Psoas muscle (tissue), 8 donors: ENCODE results near the gene GPR15. TPM values are rescaled to one million over a fixed set of nuclear protein-coding genes. Genes with fewer than 3 reads are reported as not detected.

Experiments used
- ATAC-seq, 4 donors: fragments of 200-7000 bp; cut with Tn5 transposase; one replicate each; pipeline ENCODE4 v1.9.1; 2020; ENCODE audit warnings: moderate library complexity in 3 of 4, mild to moderate bottlenecking in 2 of 4
- DNase-seq, 2 donors: peaks; one replicate each; pipeline ENCODE4 v3.0.0-alpha.2; 2020
- H3K27ac ChIP-seq: fragments of 200-600 bp; one replicate; pipeline ENCODE4 v1.8.0; 2022
- H3K27me3 ChIP-seq, 3 donors: fragments of 200-600 bp in 1 of 3; one replicate each; pipeline versions ENCODE4 v1.6.1 to v1.8.0; 2013 to 2022; ENCODE audit warnings: low read length in 2 of 3, mild to moderate bottlenecking in 2 of 3, moderate library complexity in 1 of 3; ENCODE audit not compliant: insufficient read depth in 3 of 3
- H3K36me3 ChIP-seq, 2 donors: fragments of 200-600 bp in 1 of 2; one replicate each; pipeline versions ENCODE4 v1.6.1 to v1.8.0; 2013 to 2022; ENCODE audit warnings: low read depth in 1 of 2, mild to moderate bottlenecking in 1 of 2, moderate library complexity in 1 of 2; ENCODE audit not compliant: insufficient read depth in 1 of 2
- H3K4me1 ChIP-seq: fragments of 200-600 bp; one replicate; pipeline ENCODE4 v1.8.0; 2022
- H3K4me3 ChIP-seq: fragments of 200-600 bp; one replicate; pipeline ENCODE4 v1.8.0; 2022; ENCODE audit warnings: mild to moderate bottlenecking
- H3K9me3 ChIP-seq: fragments of 200-600 bp; one replicate; pipeline ENCODE4 v1.8.0; 2022
- CTCF ChIP-seq: fragments of 200-600 bp; IDR thresholded peaks from one replicate; pipeline ENCODE4 v1.8.0; 2022; ENCODE audit warnings: antibody characterized with exemption
- WGBS, 3 donors: extraction: QIAGEN DNeasy Blood & Tissue Kit; methylation state at CpG; one replicate each; pipeline versions ENCODE4 v1.1.6 to v1.1.7; 2013; 5-methylcytosine and 5-hydroxymethylcytosine counted together
- intact Hi-C, 2 donors: fragments of 100-400 bp; cut with DNase I; formaldehyde crosslinking; loops; one replicate each; pipeline versions ENCODE4 v1.11.0 to v1.14.2; 2022
- polyA plus RNA-seq, 3 donors: library from polyadenylated mRNA; stranded (reverse); fragments of 200-250 nt; gene quantifications; one replicate each; pipeline ENCODE4 v1.2.3, GENCODE V29; 2013
- total RNA-seq, 4 donors: library from RNA; stranded (reverse); fragmentation: NEBNext Ultra II Directional in 2 of 4; extraction: Animal tissue kit (Norgen Biotek cat#: 25700) in 2 of 4; gene quantifications; one replicate each; pipeline versions ENCODE4 v1.2.1 to v1.2.4, GENCODE V29; 2021 to 2023
- donor health status: healthy with polysubstance abuse.
- donor health status: DM: no; HTN: no; CAD: no; lungs with moderate emphysema.
- donor health status: Bipolar disorder and iron deficiency.
- donor health status: healthy.
- donor health status: DM: yes; HTN: yes; CAD: no.
- donor health status: DM: no; HTN: no; CAD: no.
- donor health status: DM: no; HTN: no; CAD: no.
- donor health status: DM: yes; HTN: yes; CAD: no.

Gene GPR15
- total and polyA plus RNA-seq, 7 donors, result not detected

DNA sequence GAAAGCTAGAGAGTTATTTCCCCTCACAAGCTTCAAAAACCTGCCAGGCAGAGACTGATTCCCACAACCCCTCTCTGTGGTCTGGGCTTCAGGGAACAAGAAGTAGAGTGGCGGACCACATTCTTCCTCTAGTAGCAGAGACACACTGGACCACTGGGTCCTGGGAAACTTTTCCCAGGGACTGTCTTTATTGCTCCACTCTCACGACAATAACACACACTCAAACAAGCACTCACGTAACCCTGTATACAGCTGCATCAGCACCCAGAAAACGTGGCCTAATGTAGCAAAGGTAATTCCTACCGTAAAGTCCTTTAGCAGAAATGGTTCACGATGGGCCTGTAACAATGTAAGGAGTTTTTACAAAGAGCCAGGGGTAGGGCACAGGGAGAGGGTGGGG is 34.1 kb downstream of the GPR15 start:
- intact Hi-C loops, result no loop called here
- DNase-seq (no peak), ATAC-seq (no peak)
- H3K36me3 ChIP-seq, result no peaks in the 10 kb centered on the region
- TF ChIP-seq CTCF, result no peak
- no peak overlapping the region for H3K4me3 ChIP-seq
- H3K4me1 ChIP-seq, result no peaks in the 10 kb centered on the region
- H3K27me3 ChIP-seq, result no peaks in the 10 kb centered on the region
- no peaks in the 10 kb centered on the region for H3K9me3 ChIP-seq
- no peak overlapping the region for H3K27ac ChIP-seq
- 67 to 74% (median 70%) methylated on average over 6 of the region's 6 CpGs for WGBS, 3 donors

DNA sequence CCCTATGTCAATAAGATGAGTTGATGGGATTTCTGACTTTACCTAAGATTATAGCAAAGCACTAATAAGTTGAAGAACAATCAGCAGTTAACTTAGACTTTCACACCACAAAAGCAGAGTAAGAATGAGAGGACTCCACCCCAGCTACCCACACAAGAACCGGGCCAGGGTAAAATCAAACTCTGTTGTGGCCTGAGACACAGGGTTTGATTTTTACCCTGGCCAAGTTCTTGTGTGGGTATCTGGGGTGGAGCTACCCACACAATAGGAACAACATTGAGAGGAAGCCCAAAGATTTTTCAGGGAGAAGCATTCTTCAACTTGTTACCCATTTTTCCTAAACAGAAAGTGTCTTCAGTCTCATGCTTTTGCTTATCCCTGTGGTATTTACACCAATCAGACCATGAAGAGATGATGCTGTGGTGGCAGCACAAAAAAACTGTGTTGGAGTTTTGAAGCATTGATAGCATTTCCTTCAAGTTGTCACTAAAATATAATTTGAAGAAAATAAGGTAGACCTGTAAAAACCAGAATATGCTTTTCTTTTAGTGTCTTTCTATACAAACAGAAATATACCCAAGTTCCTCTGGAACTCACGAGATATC is 36.0 kb downstream of the GPR15 start:
- 83 to 91% (median 84%) methylated on average over 2 of the region's 2 CpGs for WGBS, 3 donors
- no peaks in the 10 kb centered on the region for H3K9me3 ChIP-seq
- no peak for DNase-seq
- intact Hi-C loops, result no loop called here
- H3K4me3 ChIP-seq, result no peak overlapping the region
- no peaks in the 10 kb centered on the region for H3K36me3 ChIP-seq
- ATAC-seq, result no peak
- H3K27ac ChIP-seq, result no peak overlapping the region
- no peaks in the 10 kb centered on the region for H3K27me3 ChIP-seq
- no peaks in the 10 kb centered on the region for H3K4me1 ChIP-seq
- TF ChIP-seq CTCF, result no peak

DNA sequence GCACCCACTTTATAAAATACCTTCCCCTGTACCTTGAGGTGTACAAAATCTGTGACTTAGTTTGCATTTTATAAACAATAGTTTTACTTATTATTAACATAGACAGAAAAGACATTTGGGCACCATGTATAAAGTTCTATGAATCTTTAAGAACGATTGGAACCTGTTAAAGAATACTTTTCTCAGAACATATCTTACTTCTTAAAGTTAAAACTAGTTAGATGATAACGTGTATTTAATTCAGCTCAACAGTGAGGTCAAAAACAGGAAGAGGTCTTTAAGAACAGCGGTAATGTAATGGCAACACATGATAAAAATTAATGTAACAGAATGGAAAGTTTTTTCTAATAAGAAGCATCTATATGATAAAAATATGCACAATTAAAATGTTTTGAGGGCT is 36.6 kb downstream of the GPR15 start:
- 77 to 86% (median 82%) methylated on average over 3 of the region's 3 CpGs for WGBS, 3 donors
- ATAC-seq (no peak), DNase-seq (no peak)
- no peak for TF ChIP-seq CTCF
- Histone ChIP-seq H3K27ac (no peak overlapping the region), H3K9me3 (no peaks in the 10 kb centered on the region), H3K36me3 (no peaks in the 10 kb centered on the region), H3K4me3 (no peak overlapping the region), H3K4me1 (no peaks in the 10 kb centered on the region), H3K27me3 (no peaks in the 10 kb centered on the region)
- intact Hi-C loops, result no loop called here

DNA sequence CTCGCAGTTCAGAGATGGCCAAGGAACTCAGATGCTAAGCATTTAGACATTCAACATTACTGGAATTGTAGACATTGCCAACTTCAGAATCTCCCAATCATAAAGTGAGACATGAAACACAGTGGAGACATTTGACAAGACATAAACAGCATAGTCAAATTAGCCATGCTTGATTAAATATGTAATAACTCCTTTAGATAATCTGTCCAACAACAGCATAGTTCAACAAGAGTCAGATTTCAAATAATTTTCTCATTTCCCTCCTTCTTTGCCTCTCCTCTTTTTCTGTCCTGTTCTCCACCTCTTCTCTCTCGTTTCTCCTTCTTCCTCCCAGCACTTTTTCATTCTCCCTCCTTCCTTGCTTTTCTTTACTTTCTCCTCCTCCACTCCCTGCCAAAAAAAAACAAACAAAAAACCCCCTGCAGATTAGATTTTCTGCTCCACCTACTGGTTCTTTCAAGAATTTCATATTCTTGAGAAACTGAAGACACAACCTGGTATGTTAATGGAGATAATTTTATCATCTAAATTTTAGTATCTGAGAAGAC is 41.5 kb downstream of the GPR15 start:
- no peak for ATAC-seq
- DNase-seq, result no peak
- peak; percentile 18 for TF ChIP-seq CTCF
- peaks cover 0 to 10% of the 10 kb centered on the region in 2 donors for H3K36me3 ChIP-seq
- H3K9me3 ChIP-seq, result no peaks in the 10 kb centered on the region
- H3K4me3 ChIP-seq, result no peak overlapping the region
- intact Hi-C loops, result no loop called here
- no peak overlapping the region for H3K27ac ChIP-seq
- H3K4me1 ChIP-seq, result no peaks in the 10 kb centered on the region
- H3K27me3 ChIP-seq, result no peaks in the 10 kb centered on the region
- WGBS, 3 donors, result 37 to 51% (median 45%) methylated on average over 2 of the region's 2 CpGs

GRCh38 chr3:98574132-98574531 is 42.4 kb downstream of the GPR15 start:
- intact Hi-C loops, result no loop called here

More at GRCh38 chr3:98574132-98574531, 42.4 kb downstream of the GPR15 start:
- Histone ChIP-seq H3K4me3 (no peak overlapping the region), H3K36me3 (peaks cover 0 to 19% of the 10 kb centered on the region in 2 donors), H3K27me3 (no peaks in the 10 kb centered on the region), H3K9me3 (no peaks in the 10 kb centered on the region), H3K27ac (no peak overlapping the region), H3K4me1 (no peaks in the 10 kb centered on the region)
- DNase-seq (no peak), ATAC-seq (no peak)
- 87 to 92% (median 89%) methylated on average over 6 of the region's 6 CpGs for WGBS, 3 donors
- TF ChIP-seq CTCF, result no peak
